Forelimb muscle (tissue), 1 donor: ENCODE measurements around the gene MEN1. TPM values are rescaled to one million over a fixed set of nuclear protein-coding genes. Genes with fewer than 3 reads are reported as not detected.
"Not testable (repeated sequence)": the region's sequence is repeated elsewhere in the genome, so short reads cannot be mapped to it uniquely, and the experiment has no call there.

ENCODE experiments used
- DNase-seq: peaks from one replicate; pipeline ENCODE4 v3.0.0-alpha.2; 2013; ENCODE audit warnings: low read depth
- polyA plus RNA-seq: library from polyadenylated mRNA; unstranded; fragments of 120-200 nt; gene quantifications from one replicate; pipeline ENCODE4 v1.2.1, GENCODE V29; 2013; ENCODE audit not compliant: insufficient read length

MEN1 gene
- polyA plus RNA-seq, 1 donor, result 18.4 TPM

- not testable (repeated sequence) for DNase-seq
Observed at GRCh38 chr11:64845776-64846129, 35.4 kb upstream of the MEN1 start.

GRCh38 chr11:64845129-64845775, 34.9 kb upstream of the MEN1 start:
- no peak for DNase-seq

DNA sequence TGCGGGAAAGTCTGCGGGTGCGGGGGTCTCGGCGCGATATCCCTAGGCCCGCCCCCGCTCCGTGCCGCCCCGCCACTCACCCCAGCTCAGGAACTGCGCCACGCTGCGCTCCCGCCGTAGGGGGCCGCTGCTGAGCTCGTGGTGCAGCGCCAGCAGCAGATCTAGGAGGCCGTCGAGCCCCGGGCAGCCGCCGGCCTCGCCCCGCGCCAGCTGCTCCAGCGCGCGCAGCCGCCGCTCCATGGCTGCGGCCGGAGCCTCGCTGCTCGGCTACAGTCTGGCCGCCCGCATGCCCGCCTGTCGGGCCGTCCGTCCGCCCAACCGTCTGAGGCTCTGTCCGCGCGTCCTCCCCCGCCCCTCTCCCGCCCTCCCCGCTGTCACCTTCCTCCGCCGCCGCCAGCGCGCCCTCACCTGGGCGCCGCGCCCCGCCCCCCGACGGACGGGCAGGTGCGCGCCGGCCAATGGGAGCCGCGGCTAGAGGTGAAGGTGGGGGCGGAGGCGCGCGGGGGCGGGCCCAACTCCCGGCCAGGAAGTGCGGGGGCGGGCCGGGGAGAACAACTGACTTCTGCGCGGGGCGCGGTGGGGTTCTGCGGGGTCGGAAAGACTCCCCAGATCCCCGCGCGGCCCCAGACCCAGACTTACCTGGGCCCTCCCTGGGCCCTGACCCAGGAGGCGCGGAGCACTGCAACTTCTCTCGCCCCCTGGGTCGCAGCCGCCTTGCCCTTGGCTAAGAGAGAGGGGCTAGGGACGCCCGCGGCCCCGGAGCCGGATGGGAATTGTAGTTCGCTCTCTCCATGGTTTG, 34.2 kb upstream of the MEN1 start, which contains the start of gene CDC42BPG:
TSS of gene CDC42BPG (minus strand) at position 324 of the 799 bp plus-strand sequence. CDS start at position 240, 84 bp downstream.
- DNase-seq, result no peak

DNA sequence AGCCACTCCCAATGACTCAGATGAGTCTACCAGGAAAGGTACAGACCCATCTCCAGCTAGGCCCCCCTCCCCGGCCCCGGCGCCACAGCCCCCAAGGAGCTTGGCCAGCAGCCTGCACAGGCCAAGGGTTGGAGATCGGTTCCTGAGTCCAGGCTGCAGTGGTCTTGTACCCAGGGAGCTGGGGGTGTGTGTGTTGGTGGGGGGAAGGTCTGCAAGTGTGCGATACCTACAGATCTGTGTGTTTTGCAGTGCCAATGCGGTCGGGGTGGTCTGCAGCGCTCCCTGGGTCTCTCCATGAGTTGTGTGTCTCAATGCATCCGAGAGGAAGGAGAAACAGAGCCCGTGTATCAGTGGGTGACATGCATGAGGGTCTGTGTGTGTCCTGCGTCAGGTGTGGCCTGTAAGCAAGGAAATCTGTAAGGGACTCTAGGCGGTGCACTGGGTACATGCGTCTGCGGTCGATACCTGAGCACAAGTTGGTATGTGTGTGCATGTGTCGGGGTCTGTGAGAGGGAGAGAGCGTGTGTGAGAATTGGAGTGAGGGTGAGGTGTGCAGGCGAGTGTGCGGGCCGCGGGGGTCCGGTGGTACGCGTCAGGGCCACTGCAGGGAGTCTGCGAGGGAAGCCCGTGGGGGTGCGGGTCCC, 33.5 kb upstream of the MEN1 start:
- DNase-seq, result no peak

DNA sequence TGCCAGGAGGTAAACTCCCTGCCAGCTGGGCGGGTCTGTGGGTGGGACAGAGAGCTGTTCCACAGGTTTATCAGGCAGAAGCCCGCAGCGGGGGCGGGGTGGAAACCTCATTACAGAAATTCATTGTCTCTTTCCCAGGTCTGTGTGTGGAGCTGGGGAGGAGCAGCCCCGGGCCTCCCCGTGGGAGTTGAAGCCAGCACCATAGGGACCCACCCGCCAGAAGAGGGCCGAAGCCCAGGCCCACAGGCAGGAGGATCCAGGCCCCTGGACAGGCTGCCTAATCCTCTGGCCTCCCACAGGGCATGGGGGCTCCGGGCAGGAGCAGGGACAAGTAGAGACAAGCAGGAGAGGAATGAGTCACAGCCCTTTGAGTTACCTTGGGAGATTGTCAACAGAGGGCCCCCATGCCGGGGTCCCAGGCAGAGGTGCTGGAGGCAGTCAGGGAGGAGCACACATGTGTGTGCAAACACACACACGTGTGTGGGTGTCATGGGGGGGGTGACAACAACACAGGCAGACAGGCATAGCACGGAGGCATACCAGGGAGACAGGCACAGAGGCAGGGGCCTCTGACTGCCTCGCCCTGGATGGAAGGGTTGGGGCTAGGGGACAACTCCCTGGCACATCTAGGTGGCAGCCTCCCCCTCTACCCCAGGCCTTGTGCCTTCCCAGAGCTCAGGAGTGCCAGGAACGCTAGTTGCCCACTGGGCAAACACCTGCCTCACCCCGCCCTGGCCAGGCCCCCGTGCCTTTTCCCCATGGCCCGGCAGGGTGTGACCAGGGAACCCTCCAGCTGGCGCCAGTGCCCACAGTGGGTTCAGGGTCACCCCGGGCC, 32.7 kb upstream of the MEN1 start:
- no peak for DNase-seq

DNA sequence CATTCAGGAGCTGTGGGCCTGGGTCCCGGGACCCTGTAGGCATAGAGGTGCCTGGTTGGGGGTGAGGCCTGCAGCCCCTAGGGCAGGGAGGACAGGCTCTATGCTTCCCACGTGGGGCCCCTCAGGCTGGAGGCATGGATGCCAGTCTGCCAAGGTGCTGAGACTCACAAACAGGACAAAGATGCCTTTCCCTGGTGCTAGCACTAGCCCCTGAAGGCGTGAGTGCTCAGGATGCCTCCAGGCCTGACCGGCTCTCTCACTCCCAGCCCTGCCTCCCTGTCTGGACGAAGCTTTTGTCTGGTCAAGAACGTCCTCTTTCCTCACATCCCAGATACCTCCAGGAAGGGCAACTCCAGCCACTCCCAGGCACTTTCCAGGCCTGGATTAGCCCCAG, 32.0 kb upstream of the MEN1 start:
- no peak for DNase-seq

DNA sequence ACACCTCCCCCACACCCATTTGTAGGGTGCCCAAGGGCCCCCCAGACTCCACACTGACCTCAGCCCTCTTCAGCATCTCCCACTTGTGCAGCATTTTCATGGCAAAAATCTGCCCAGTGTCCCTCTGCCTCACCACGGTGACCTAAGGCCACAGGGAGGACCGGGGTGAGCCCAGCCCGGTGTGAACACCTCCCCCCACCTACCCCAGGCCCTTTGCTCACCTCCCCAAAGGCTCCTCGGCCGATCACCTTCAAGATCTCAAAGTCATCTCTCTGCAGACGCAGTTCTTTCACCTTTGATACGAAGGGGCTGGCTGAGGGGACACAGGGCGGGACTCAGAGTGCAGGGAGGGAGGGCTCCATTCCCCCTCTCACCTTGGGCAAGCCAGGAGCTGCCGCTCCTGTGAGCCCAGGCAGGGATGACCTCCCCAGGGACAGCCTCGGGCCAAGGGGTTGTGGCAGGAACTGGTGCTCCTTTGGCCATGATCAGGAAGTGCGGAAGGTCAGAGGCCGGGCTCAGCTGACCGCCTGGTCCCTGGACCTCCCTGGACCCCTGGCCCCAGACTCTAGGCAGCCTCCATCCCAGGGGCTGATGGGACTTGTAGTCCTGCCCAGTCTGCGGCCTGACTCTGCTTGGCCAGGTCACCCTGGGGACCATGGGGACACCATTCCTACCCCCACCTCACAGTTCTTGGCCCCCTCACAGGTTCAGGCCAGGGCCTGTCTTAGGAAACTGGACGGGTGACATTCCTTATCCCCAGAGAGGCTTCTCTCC, 31.4 kb upstream of the MEN1 start:
- DNase-seq, result no peak

DNA sequence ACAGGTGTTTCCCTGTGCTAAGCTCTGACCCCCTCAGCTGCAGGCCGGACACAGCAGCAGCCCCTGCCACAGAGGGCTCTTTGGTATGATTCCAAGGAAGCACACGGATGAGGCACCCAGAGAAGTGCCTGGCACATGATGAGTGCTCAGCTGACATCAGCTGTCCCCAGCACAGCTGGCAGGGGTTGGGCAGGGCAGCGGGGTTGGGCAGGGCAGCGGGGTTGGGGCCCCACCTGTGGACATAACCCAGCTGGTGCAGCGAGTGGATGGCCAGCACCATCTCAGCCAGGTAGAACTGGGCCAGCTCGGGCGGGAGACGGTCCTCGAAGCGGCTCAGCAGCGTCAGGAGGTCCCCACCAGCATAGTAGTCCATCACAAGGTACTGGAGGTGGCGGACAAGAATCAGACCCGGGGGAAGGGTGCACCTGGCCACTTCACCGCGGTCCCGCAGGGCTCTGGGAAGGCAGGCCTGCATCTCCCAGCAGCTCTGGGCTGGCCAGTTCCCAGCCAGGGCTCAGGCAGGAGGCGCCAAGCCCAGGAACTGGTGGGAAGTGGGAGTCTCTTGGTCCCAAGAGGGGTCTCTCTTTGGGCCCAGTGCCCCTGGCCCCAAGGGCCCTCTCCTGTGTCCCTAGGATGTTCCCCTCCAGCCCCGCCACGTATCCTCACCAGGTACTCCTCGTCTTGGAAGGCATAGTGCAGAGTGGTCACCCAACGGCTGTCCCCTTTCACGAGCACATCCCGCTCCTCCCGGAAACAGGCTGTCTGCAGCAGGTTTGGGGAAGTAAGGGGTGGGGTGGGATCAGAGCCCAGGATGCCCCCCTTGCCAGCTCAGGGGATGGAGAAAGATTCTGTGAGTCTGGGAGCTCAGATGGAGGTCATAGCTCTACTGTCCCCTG, 29.8 kb upstream of the MEN1 start:
- no peak for DNase-seq

GRCh38 chr11:64839335-64839734, 29.0 kb upstream of the MEN1 start:
- no peak for DNase-seq

DNA sequence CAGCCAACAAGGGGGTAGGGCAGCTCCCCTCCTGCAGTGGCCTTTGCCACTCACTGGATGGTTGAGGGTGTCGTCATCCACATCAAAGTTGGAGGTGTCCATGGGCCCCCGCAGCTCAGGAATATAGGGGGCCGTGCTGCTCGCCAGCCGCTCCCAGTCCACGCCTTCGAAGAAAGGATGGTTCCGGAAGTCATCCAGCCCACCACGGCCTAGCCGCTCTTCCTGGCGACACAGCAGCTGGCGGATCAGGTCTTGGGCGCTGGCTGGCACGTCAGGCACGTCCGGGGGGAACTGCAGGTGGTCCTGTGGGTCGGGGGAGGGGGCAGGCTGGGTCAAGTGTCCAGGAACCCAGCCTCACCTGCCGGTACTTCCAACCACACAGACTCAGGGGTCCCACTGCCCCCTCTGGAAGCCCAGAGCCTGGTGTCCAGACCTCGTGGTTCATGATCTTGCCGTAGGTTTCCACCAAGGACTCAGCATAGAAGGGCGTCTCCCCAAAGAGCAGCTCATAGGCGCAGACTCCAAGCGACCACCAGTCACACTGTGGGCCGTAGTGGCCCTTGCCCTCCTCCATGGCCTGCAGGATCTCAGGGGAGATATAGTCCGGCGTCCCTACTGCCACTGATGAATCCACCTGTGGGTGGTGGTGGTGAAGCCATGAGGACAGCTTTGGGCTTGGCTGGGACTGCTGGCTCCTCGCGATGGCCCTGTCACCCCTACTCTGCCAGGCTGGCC, 28.4 kb upstream of the MEN1 start:
- DNase-seq, result no peak

DNA sequence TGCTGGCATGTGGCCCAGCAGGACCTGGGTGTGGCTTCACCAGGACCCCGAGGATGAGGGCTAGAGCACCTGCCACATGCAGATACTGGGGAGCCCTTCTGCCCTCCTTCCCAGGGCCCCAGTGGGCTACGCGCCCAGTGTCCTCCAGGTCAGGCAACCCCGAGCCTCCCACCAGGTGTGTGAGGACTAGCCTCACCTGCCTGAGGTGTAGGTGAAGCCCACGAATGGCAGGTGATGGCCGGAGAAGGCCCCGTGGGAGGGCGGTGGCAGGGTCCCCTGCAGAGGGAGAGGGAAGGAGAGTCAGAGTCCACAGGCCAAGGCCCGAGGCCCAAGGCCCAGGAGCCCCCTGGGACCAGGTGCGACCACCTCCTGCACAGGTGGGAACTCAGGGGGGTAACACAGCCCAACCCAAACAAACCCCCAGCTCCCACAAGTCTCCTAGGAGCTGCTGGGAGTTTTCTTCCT, 27.6 kb upstream of the MEN1 start:
- no peak for DNase-seq

DNA sequence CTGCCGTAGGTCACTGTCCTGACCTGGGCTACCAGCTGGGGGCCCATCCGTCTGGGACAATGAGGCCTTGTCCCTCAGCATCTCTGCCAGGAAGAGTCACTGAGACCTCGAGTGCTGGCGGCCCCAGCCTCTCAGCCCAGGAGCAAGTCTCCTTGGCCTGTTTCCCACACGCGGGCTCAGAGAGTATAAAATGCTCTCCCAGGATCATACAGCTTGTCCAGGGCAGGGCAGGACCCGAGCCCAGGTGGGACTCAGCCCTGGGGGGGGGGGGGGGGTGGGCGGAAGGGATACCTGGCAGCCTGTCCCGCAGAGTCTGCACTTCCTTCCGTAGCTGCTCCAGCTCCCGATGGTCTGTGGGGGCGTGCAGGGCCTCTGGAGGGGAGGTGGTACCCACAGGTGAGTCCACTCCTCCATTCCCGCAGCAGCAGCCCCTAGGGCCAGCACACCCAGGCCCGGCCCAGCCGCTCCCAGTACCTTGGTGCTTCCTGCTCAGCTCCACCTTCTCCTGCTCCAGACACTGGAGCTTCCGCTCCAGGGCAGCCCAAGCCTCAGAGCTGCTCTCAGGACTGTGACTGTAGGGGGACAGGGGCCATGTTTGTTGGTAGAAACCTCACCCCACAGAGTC, 26.2 kb upstream of the MEN1 start:
- no peak for DNase-seq

- no peak for DNase-seq
Observed at GRCh38 chr11:64835616-64836447, 25.5 kb upstream of the MEN1 start.

DNA sequence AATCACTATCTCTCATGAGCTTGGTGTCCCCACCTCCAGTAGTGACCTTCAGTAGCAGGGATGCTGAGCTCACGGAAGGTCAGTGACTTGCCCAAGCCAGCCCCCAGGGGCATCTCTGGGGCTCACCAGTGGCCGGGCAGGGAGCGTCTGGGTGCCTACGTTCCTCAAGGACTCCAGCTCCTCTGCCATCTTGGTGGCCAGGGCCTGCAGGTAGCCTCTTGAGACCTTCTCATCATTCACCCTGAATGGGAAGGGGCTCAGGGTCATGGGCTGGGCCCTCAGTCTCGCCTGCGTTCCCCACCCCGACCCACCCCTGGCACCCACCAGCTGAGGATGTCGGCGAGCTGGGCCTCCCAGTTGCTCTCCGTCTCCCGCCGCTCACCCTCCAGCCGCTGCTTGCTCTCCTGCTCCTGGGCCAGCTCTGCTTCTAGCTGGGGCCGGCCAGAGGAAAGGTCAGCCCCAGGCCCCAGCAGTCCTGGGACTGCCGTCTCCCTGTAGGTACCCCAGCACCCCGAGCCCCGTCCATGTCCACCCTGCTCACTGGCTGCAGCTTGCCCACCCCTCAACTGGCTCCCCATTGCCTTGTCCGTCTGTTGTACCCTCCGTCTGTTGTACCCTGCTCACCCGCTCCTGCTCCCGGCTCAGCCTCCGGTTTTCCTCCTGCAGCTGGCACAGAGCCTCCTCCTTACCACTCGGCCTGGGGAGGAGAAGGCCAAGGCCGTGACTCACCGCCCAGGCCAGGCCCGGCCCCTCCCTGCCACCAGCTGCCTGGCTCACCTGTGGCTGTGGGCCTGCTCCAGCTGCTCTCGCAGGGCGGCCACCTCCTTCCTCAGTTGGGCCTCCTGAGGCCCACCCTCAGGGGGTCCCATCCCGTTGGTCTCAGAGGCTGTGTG, 24.6 kb upstream of the MEN1 start:
- DNase-seq, result no peak

GRCh38 chr11:64834031-64834722, 23.8 kb upstream of the MEN1 start:
- DNase-seq, result no peak

DNA sequence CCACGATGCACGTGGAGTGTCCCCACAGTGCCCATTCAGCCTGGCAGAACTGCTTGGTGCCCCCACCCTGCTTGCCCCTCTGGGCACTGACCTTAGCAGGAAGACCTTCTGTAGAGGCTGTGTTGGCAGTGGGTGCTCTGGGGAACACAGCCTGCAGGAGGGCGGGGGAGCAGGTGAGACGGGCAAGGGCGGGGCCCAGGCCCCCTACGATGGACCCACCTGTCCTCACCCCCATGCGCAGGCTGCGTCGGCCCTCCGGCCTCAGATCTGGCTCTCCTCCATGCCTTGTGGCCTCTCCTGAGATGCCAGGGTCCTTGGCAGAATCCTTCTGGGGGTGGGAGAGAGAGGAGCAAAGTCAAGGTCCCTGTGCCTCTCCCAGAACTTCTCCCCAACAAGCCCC, 23.2 kb upstream of the MEN1 start:
- DNase-seq, result no peak
